Endothelial cell of umbilical vein (primary cell): ENCODE measurements around the gene C17orf50. TPM values are rescaled to one million over a fixed set of nuclear protein-coding genes. Genes with fewer than 3 reads are reported as not detected.
A peak's percentile ranks its signal among the peaks of the same experiment; 100 is the strongest.

ENCODE experiments used
- BruUV-seq: library from RNA; stranded (reverse); fragments of 400-500 nt; replicated peaks from 2 replicates; lab custom pipeline; 2021; lab: Mats Ljungman, UMichigan
- CTCF ChIA-PET: fragments of 300-600, 350-600 bp; sonication (Branson Sonifier 250); formaldehyde crosslinking; loops from one replicate; lab custom pipeline; 2021; ENCODE audit warnings: antibody characterized with exemption, inconsistent platforms; lab: Charles Lee
- POLR2A ChIA-PET: fragments of 300-600, 350-600 bp; sonication (Branson Sonifier 250); formaldehyde crosslinking; loops from one replicate; lab custom pipeline; 2021; ENCODE audit warnings: antibody characterized with exemption, inconsistent platforms; lab: Charles Lee
- DNase-seq: peaks from one replicate; pipeline ENCODE4 v3.0.0-alpha.2; 2011; ENCODE audit warnings: low read depth, low spot score
- FAIRE-seq: peaks from 2 replicates; lab custom pipeline; 2011; peaks lifted over from hg19 to GRCh38; lab: Jason Lieb, UNC
- H2AFZ ChIP-seq: 2 replicates; pipeline ENCODE4 v1.6.0; 2012; ENCODE audit warnings: low read depth, low read length, control low read depth, inconsistent platforms
- H3K27ac ChIP-seq: 2 replicates; pipeline ENCODE4 v1.5.1; 2011; ENCODE audit warnings: low read depth, mild to moderate bottlenecking, control low read depth, low read length, moderate library complexity; ENCODE audit not compliant: insufficient read depth
- H3K27me3 ChIP-seq, 2 experiments: 2 replicates each; pipeline versions ENCODE4 v1.6.0 to v1.6.1; 2011; ENCODE audit warnings: low read length in 2 of 2, mixed read lengths in 1 of 2; ENCODE audit not compliant: control insufficient read depth in 2 of 2, insufficient read depth in 2 of 2
- H3K36me3 ChIP-seq, 2 experiments: 2 replicates in 1 of 2; 3 replicates in 1 of 2; pipeline ENCODE4 v1.5.1; 2011; ENCODE audit warnings: low read length in 2 of 2, mild to moderate bottlenecking in 1 of 2, moderate library complexity in 1 of 2; ENCODE audit not compliant: control insufficient read depth in 2 of 2, insufficient read depth in 2 of 2; ENCODE audit errors: extremely low read depth in 1 of 2
- H3K4me1 ChIP-seq: 3 replicates; pipeline ENCODE4 v1.5.1; 2011; ENCODE audit warnings: mild to moderate bottlenecking, low read length; ENCODE audit not compliant: control insufficient read depth, insufficient read depth; ENCODE audit errors: extremely low read depth
- H3K4me2 ChIP-seq: 2 replicates; pipeline ENCODE4 v1.6.1; 2011; ENCODE audit warnings: low read length, control low read depth, mixed read lengths; ENCODE audit not compliant: insufficient read depth
- H3K4me3 ChIP-seq, 3 experiments: fragments of 200-600 bp in 1 of 3; sonication (generic), shearing (Covaris generic) in 1 of 3; replicated peaks in 1 of 3; 2 replicates each; pipeline ENCODE4 v1.5.1; 2011 to 2016; ENCODE audit warnings: control low read depth in 3 of 3, low read length in 3 of 3, mild to moderate bottlenecking in 2 of 3, inconsistent platforms in 1 of 3, low read depth in 1 of 3, moderate library complexity in 1 of 3; ENCODE audit not compliant: insufficient read depth in 1 of 3
- H3K79me2 ChIP-seq: 2 replicates; pipeline ENCODE4 v1.6.0; 2012; ENCODE audit warnings: low read length, inconsistent platforms; ENCODE audit not compliant: control insufficient read depth, insufficient read depth
- H3K9ac ChIP-seq: replicated peaks from 2 replicates; pipeline ENCODE3; 2011; ENCODE audit warnings: low read length, control low read depth; ENCODE audit not compliant: insufficient read depth; ENCODE audit errors: extremely low read depth
- H3K9me1 ChIP-seq: replicated peaks from 3 replicates; pipeline ENCODE4 v1.6.0; 2011; ENCODE audit warnings: mild to moderate bottlenecking, low read length; ENCODE audit not compliant: control insufficient read depth, insufficient read depth; ENCODE audit errors: extremely low read depth
- H3K9me3 ChIP-seq: replicated peaks from 2 replicates; pipeline ENCODE4 v1.5.1; 2012; ENCODE audit warnings: low read length, inconsistent platforms; ENCODE audit not compliant: control insufficient read depth, insufficient read depth
- H4K20me1 ChIP-seq: replicated peaks from 2 replicates; pipeline ENCODE3; 2011; ENCODE audit warnings: mild to moderate bottlenecking, low read length; ENCODE audit not compliant: control insufficient read depth, insufficient read depth; ENCODE audit errors: extremely low read depth
- EZH2 ChIP-seq: IDR thresholded peaks from 2 replicates; pipeline ENCODE4 v1.6.1; 2012; ENCODE audit warnings: borderline replicate concordance, low read depth, mild to moderate bottlenecking, moderate library complexity, low read length, inconsistent platforms; ENCODE audit not compliant: severe bottlenecking
- FOS ChIP-seq: IDR thresholded peaks from 2 replicates; pipeline ENCODE4 v1.6.1; 2011; ENCODE audit warnings: mild to moderate bottlenecking, low read length, moderate library complexity, borderline replicate concordance; ENCODE audit not compliant: insufficient read depth
- GATA2 ChIP-seq: IDR thresholded peaks from 2 replicates; pipeline ENCODE4 v1.7.0; 2011; ENCODE audit warnings: low read depth, mild to moderate bottlenecking, moderate library complexity, mixed read lengths, low read length; ENCODE audit not compliant: insufficient read length, insufficient read depth
- JUN ChIP-seq: IDR thresholded peaks from 2 replicates; pipeline ENCODE4 v1.6.1; 2011; ENCODE audit warnings: borderline replicate concordance, low read depth; ENCODE audit not compliant: insufficient read length, insufficient read depth
- MAX ChIP-seq: IDR thresholded peaks from 2 replicates; pipeline ENCODE4 v1.6.1; 2011; ENCODE audit not compliant: insufficient read depth, insufficient read length
- MYC ChIP-seq: IDR thresholded peaks from one replicate; pipeline ENCODE4 v1.6.1; 2011; ENCODE audit warnings: mild to moderate bottlenecking, low read depth, low read length
- POLR2A ChIP-seq: IDR thresholded peaks from 2 replicates; pipeline ENCODE4 v1.6.1; 2012; ENCODE audit warnings: low read depth, mild to moderate bottlenecking, control low read depth, low read length
- POLR2AphosphoS5 ChIP-seq: IDR thresholded peaks from 2 replicates; pipeline ENCODE4 v1.6.1; 2012; ENCODE audit warnings: low read depth, mild to moderate bottlenecking, control low read depth, low read length, moderate library complexity; ENCODE audit not compliant: insufficient read depth
- dilution Hi-C: fragments of 300-500 bp; cut with MboI; formaldehyde crosslinking; loops from one replicate; pipeline ENCODE4 v1.15.0; 2019; ENCODE audit warnings: low sequenced_read_pairs; ENCODE audit not compliant: extremely low pct_ligation_motif_present
- intact Hi-C: fragments of 100-400 bp; cut with micrococcal nuclease; formaldehyde crosslinking; loops from one replicate; pipeline ENCODE4 v1.10.0; 2022
- polyA plus RNA-seq, 4 experiments: library from polyadenylated mRNA; depleted of rRNA in 3 of 4; stranded (reverse) in 3 of 4; unstranded in 1 of 4; fragments of >200 nt; gene quantifications; 2 replicates each; pipeline versions ENCODE4 v1.2.1 to v1.2.3, GENCODE V29; 2011 to 2012; ENCODE audit warnings: missing spikeins in 1 of 4
- total RNA-seq: library from RNA; stranded (reverse); gene quantifications from 2 replicates; pipeline ENCODE4 v1.2.3, GENCODE V29; 2021
- TF ChIP-seq, protein P1 (sequence below), 2 donors: IDR thresholded peaks; 1 replicate in 1 of 2; 2 replicates in 1 of 2; pipeline ENCODE4 v1.5.1; 2011; ENCODE audit warnings: low read length in 2 of 2, mild to moderate bottlenecking in 2 of 2, moderate library complexity in 2 of 2, control low read depth in 1 of 2, inconsistent platforms in 1 of 2, low read depth in 1 of 2; ENCODE audit not compliant: insufficient read depth in 1 of 2; ENCODE audit errors: extremely low read depth in 1 of 2

The C17orf50 gene
- total and polyA plus RNA-seq, 2 donors (not counting 3 experiments of a cell fraction or from before 2014, with no cell fraction given) = 0.15 TPM; not detected in 1

DNA sequence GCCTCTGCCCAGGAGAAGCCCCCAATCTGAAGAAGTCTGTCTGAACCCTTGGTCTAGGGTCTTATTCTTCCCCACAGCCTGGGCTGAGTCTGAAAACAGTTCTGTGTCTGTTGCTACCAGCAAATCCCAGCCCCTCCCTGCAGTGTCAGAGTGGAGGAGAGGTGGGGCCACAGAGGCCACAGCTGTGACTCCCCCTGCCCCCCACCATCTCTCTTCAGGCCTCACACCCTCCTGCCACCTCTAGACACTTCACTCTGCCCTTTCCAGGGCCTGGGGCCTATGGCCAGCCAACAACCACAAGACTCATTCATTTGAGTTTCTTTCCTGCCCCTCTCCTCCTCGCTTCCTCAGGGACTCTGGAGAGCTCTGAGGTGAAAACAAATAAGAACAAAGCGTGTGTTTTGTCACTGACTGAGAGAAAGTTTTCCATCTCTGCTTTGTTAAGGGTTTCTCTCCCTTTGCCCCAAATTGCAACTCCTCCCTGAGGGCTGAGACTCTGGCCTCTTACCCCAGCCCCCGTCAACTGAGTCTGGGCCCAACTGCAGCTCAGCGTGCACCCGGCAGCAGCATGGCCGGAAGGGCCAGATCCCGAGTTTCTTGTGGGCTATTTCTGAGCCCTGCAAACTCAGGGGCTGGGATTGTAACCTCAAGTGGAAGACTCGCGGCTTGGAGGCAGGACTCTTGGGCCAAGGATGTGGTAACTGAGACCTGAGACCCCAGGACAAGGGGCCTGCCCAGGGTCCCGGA lies 13.2 kb downstream of the C17orf50 start:
- ChIA-PET CTCF (interaction anchor here (1.0 to 5.3 kb wide), 3 partner anchors 10 to 35 kb away, joined by 3 to 34 read pairs (median 5); partner anchors contain the start of gene TAF15), POLR2A (no interaction called here)
- H3K9me1 ChIP-seq = no peaks in the 10 kb centered on the region
- H3K4me2 ChIP-seq = no peak overlapping the region
- H3K9ac ChIP-seq = no peak overlapping the region
- no peak for TF ChIP-seq MAX
- TF ChIP-seq POLR2AphosphoS5 = no peak
- TF ChIP-seq, protein P1, sequence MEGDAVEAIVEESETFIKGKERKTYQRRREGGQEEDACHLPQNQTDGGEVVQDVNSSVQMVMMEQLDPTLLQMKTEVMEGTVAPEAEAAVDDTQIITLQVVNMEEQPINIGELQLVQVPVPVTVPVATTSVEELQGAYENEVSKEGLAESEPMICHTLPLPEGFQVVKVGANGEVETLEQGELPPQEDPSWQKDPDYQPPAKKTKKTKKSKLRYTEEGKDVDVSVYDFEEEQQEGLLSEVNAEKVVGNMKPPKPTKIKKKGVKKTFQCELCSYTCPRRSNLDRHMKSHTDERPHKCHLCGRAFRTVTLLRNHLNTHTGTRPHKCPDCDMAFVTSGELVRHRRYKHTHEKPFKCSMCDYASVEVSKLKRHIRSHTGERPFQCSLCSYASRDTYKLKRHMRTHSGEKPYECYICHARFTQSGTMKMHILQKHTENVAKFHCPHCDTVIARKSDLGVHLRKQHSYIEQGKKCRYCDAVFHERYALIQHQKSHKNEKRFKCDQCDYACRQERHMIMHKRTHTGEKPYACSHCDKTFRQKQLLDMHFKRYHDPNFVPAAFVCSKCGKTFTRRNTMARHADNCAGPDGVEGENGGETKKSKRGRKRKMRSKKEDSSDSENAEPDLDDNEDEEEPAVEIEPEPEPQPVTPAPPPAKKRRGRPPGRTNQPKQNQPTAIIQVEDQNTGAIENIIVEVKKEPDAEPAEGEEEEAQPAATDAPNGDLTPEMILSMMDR (IDR thresholded peaks at IDR 0.05; ENCODE audit: extremely low read depth in 1 of 2, insufficient read depth in 1 of 2, low read depth in 1 of 2, low read length in 2 of 2) = no peak
- TF ChIP-seq GATA2 = no peak
- TF ChIP-seq POLR2A = no peak
- TF ChIP-seq JUN = no peak
- no peak for TF ChIP-seq FOS
- no peak for TF ChIP-seq EZH2
- TF ChIP-seq MYC = no peak
- peaks cover 5% of the 10 kb centered on the region for H3K4me1 ChIP-seq
- no peak overlapping the region for H3K27ac ChIP-seq
- BruUV-seq = no TSS peak
- intact Hi-C loops = loop anchor here (1.0 kb wide), 1 partner anchor 10 kb away; no protein-coding TSS in a partner anchor
- no peak for FAIRE-seq
- H3K27me3 ChIP-seq = peaks cover 2 to 6% of the 10 kb centered on the region in 2 experiments
- no peaks in the 10 kb centered on the region for H3K36me3 ChIP-seq
- no peak overlapping the region for H2AFZ ChIP-seq
- H3K79me2 ChIP-seq = no peaks in the 10 kb centered on the region
- no peaks in the 10 kb centered on the region for H3K9me3 ChIP-seq
- dilution Hi-C loops = no loop called here
- DNase-seq = peak; percentile 38
- H3K4me3 ChIP-seq = no peak overlapping the region
- H4K20me1 ChIP-seq = no peaks in the 10 kb centered on the region
